ENCODE measurements around the gene CFAP54.

- no peak for TF ChIP-seq CTCF (IDR thresholded peaks at IDR 0.05)
- TF ChIP-seq POLR2A (IDR thresholded peaks at IDR 0.05), result no peak
- no peak for TF ChIP-seq POLR2AphosphoS5 (IDR thresholded peaks at IDR 0.05)
Measured at GRCh38 chr12:96497855-96498254, 8.5 kb downstream of the CFAP54 start.
